Liver (tissue), 9 donors: Measurements from ENCODE around the gene SCAMP1. TPM values are rescaled to one million over a fixed set of nuclear protein-coding genes. Genes with fewer than 3 reads are reported as not detected.

Source experiments
- DNase-seq: peaks from one replicate; pipeline ENCODE4 v3.0.0-alpha.2; 2017; ENCODE audit warnings: low spot score
- H3K27ac ChIP-seq, 2 donors: one replicate each; pipeline ENCODE4 v1.7.0; 2013; ENCODE audit warnings: inconsistent platforms in 2 of 2, low read length in 2 of 2, control low read depth in 1 of 2, low read depth in 1 of 2, mild to moderate bottlenecking in 1 of 2
- H3K27me3 ChIP-seq, 4 donors: one replicate each; pipeline versions ENCODE4 v1.6.1 to v1.7.0; 2013; ENCODE audit warnings: low read length in 3 of 4, inconsistent platforms in 1 of 4, mild to moderate bottlenecking in 1 of 4, moderate library complexity in 1 of 4; ENCODE audit not compliant: control insufficient read depth in 4 of 4, insufficient read depth in 4 of 4
- H3K36me3 ChIP-seq, 4 donors: one replicate each; pipeline versions ENCODE4 v1.6.1 to v1.7.0; 2013; ENCODE audit warnings: low read length in 3 of 4, mild to moderate bottlenecking in 3 of 4, low read depth in 1 of 4, moderate library complexity in 1 of 4; ENCODE audit not compliant: control insufficient read depth in 4 of 4, insufficient read depth in 3 of 4
- H3K4me1 ChIP-seq, 4 donors: one replicate each; pipeline versions ENCODE4 v1.6.1 to v1.7.0; 2013; ENCODE audit warnings: low read length in 3 of 4, mild to moderate bottlenecking in 3 of 4, moderate library complexity in 1 of 4; ENCODE audit not compliant: control insufficient read depth in 4 of 4, insufficient read depth in 4 of 4
- H3K4me3 ChIP-seq, 3 donors: one replicate each; pipeline versions ENCODE4 v1.6.1 to v1.7.0; 2013; ENCODE audit warnings: low read length in 3 of 3, control low read depth in 1 of 3, low read depth in 1 of 3, mild to moderate bottlenecking in 1 of 3
- H3K9ac ChIP-seq, 2 donors: one replicate each; pipeline ENCODE4 v1.7.0; 2013; ENCODE audit warnings: low read length in 2 of 2, mild to moderate bottlenecking in 2 of 2, moderate library complexity in 2 of 2, control low read depth in 1 of 2, low read depth in 1 of 2
- H3K9me3 ChIP-seq, 4 donors: one replicate each; pipeline versions ENCODE4 v1.6.1 to v1.7.0; 2013; ENCODE audit warnings: low read length in 3 of 4; ENCODE audit not compliant: control insufficient read depth in 4 of 4
- EGR1 ChIP-seq, 2 donors: IDR thresholded peaks; 2 replicates each; pipeline ENCODE4 v1.6.1; 2016 to 2018; ENCODE audit warnings: antibody characterized with exemption in 2 of 2, low read depth in 2 of 2
- FOXA1 ChIP-seq: IDR thresholded peaks from 2 replicates; pipeline ENCODE4 v1.6.1; 2016; ENCODE audit warnings: antibody characterized with exemption
- FOXA2 ChIP-seq: IDR thresholded peaks from 2 replicates; pipeline ENCODE4 v1.6.1; 2016; ENCODE audit warnings: antibody characterized with exemption
- GABPA ChIP-seq, 2 donors: IDR thresholded peaks in 1 of 2; conservative IDR thresholded peaks in 1 of 2; 2 replicates each; pipeline ENCODE4 v1.6.1; 2016; ENCODE audit warnings: antibody characterized with exemption in 2 of 2, mild to moderate bottlenecking in 1 of 2, moderate library complexity in 1 of 2
- HNF4A ChIP-seq, 2 donors: conservative IDR thresholded peaks; 2 replicates each; pipeline ENCODE4 v1.6.1; 2016; ENCODE audit warnings: antibody characterized with exemption in 2 of 2, mild to moderate bottlenecking in 2 of 2
- HNF4G ChIP-seq: IDR thresholded peaks from 2 replicates; pipeline ENCODE4 v1.6.1; 2016; ENCODE audit warnings: antibody characterized with exemption
- JUND ChIP-seq, 2 donors: IDR thresholded peaks; 2 replicates each; pipeline ENCODE4 v1.6.1; 2016; ENCODE audit warnings: antibody characterized with exemption in 2 of 2
- NR2F2 ChIP-seq: IDR thresholded peaks from 2 replicates; pipeline ENCODE4 v1.6.1; 2016; ENCODE audit warnings: antibody characterized with exemption
- RAD21 ChIP-seq, 2 donors: IDR thresholded peaks; 2 replicates each; pipeline ENCODE4 v1.6.1; 2016; ENCODE audit warnings: antibody characterized with exemption in 2 of 2, mild to moderate bottlenecking in 2 of 2
- REST ChIP-seq: IDR thresholded peaks from 2 replicates; pipeline ENCODE4 v1.6.1; 2016; ENCODE audit warnings: antibody characterized with exemption, mild to moderate bottlenecking
- RXRA ChIP-seq, 2 donors: IDR thresholded peaks; 2 replicates each; pipeline ENCODE4 v1.6.1; 2017 to 2018; ENCODE audit warnings: antibody characterized with exemption in 2 of 2, mild to moderate bottlenecking in 1 of 2
- SP1 ChIP-seq: IDR thresholded peaks from 2 replicates; pipeline ENCODE4 v1.6.1; 2018; ENCODE audit warnings: antibody characterized with exemption, mild to moderate bottlenecking
- TAF1 ChIP-seq: conservative IDR thresholded peaks from 2 replicates; pipeline ENCODE4 v1.6.1; 2016; ENCODE audit warnings: antibody characterized with exemption, mild to moderate bottlenecking
- YY1 ChIP-seq: IDR thresholded peaks from 2 replicates; pipeline ENCODE4 v1.6.1; 2016; ENCODE audit warnings: antibody characterized with exemption, mild to moderate bottlenecking
- ZBTB33 ChIP-seq: IDR thresholded peaks from 2 replicates; pipeline ENCODE4 v1.6.1; 2016; ENCODE audit warnings: antibody characterized with exemption
- WGBS: extraction: QIAGEN DNeasy Blood & Tissue Kit; methylation state at CpG from one replicate; pipeline ENCODE4 v1.1.7; 2013; 5-methylcytosine and 5-hydroxymethylcytosine counted together
- polyA plus RNA-seq, 2 donors: library from polyadenylated mRNA; stranded (reverse) in 1 of 2; unstranded in 1 of 2; fragments of 200-250 nt in 1 of 2; fragments of >200 nt in 1 of 2; fragmentation: Nextera tagmentation in 1 of 2; extraction: Ambion mirVana in 1 of 2; gene quantifications; one replicate each; pipeline versions ENCODE4 v1.2.1 to v1.2.3, GENCODE V29; 2013 to 2015
- total RNA-seq, 2 donors: library from RNA; depleted of rRNA; stranded (reverse); fragments of >200 nt; gene quantifications; one replicate each; pipeline ENCODE4 v1.2.3, GENCODE V29; 2014
- TF ChIP-seq, protein P1 (sequence below): IDR thresholded peaks from 2 replicates; pipeline ENCODE4 v1.6.1; 2016; ENCODE audit warnings: antibody characterized with exemption
- TF ChIP-seq, protein P2 (sequence below): fragments of 150-350 bp; IDR thresholded peaks from 2 replicates; pipeline ENCODE4 v1.5.1; 2017; ENCODE audit warnings: improper control_type of control experiment, low read depth, low read length; ENCODE audit not compliant: missing input control
- TF ChIP-seq, protein P3 (sequence below): IDR thresholded peaks from 2 replicates; pipeline ENCODE4 v1.6.1; 2016; ENCODE audit warnings: antibody characterized with exemption
- donor health status: healthy.
- donor health status: healthy.
- donor health status: healthy.
- donor health status: healthy.
- donor health status: healthy.

The SCAMP1 gene
- total and polyA plus RNA-seq, 4 donors = 5.9 to 15.0 (median 9.0) TPM

DNA sequence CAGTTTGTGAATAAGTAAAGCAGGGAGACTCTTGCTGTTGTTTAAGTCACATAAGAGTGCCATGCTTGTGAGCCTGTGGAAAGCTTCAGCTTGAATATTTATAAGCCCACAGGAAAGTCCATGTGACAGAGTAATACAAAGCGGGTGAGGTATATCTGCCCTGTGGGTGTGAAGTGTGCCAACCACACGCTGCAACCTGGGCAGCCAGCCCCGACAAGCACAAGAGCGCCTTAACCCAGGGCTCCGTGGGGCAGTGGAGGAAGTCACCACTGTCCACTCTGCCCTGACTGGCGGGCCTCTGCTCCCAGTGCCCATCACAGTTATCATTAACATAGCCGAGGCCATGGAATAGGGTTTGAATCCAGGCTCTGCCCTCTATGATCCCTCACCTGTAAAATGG, 132.2 kb downstream of the SCAMP1 start:
- Histone ChIP-seq H3K27me3 (no peaks in the 10 kb centered on the region), H3K9ac (no peak overlapping the region), H3K9me3 (no peaks in the 10 kb centered on the region), H3K36me3 (no peaks in the 10 kb centered on the region), H3K4me1 (no peaks in the 10 kb centered on the region), H3K4me3 (no peak overlapping the region), H3K27ac (no peak overlapping the region)
- 91% methylated on average over 7 of the region's 7 CpGs for WGBS
- DNase-seq = no peak
- no peak for TF ChIP-seq FOXA2
- no peak for TF ChIP-seq TAF1
- no peak for TF ChIP-seq EGR1 (IDR thresholded peaks at IDR 0.05; ENCODE audit: low read depth in 2 of 2)
- no peak for TF ChIP-seq FOXA1
- no peak for TF ChIP-seq GABPA (IDR thresholded peaks at IDR 0.05 in 1 of 2, conservative IDR thresholded peaks at IDR 0.05 in 1 of 2)
- no peak for TF ChIP-seq HNF4A (conservative IDR thresholded peaks at IDR 0.05)
- no peak for TF ChIP-seq NR2F2
- TF ChIP-seq YY1 = no peak
- no peak for TF ChIP-seq JUND (IDR thresholded peaks at IDR 0.05)
- TF ChIP-seq REST = no peak
- TF ChIP-seq, protein P1, sequence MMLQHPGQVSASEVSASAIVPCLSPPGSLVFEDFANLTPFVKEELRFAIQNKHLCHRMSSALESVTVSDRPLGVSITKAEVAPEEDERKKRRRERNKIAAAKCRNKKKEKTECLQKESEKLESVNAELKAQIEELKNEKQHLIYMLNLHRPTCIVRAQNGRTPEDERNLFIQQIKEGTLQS = no peak
- no peak for TF ChIP-seq RAD21 (IDR thresholded peaks at IDR 0.05)
- no peak for TF ChIP-seq HNF4G
- TF ChIP-seq RXRA (IDR thresholded peaks at IDR 0.05) = no peak
- TF ChIP-seq, protein P2, sequence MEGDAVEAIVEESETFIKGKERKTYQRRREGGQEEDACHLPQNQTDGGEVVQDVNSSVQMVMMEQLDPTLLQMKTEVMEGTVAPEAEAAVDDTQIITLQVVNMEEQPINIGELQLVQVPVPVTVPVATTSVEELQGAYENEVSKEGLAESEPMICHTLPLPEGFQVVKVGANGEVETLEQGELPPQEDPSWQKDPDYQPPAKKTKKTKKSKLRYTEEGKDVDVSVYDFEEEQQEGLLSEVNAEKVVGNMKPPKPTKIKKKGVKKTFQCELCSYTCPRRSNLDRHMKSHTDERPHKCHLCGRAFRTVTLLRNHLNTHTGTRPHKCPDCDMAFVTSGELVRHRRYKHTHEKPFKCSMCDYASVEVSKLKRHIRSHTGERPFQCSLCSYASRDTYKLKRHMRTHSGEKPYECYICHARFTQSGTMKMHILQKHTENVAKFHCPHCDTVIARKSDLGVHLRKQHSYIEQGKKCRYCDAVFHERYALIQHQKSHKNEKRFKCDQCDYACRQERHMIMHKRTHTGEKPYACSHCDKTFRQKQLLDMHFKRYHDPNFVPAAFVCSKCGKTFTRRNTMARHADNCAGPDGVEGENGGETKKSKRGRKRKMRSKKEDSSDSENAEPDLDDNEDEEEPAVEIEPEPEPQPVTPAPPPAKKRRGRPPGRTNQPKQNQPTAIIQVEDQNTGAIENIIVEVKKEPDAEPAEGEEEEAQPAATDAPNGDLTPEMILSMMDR = no peak
- TF ChIP-seq, protein P3, sequence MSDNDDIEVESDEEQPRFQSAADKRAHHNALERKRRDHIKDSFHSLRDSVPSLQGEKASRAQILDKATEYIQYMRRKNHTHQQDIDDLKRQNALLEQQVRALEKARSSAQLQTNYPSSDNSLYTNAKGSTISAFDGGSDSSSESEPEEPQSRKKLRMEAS = no peak
- TF ChIP-seq ZBTB33 = no peak

- Histone ChIP-seq H3K4me3 (no peak overlapping the region), H3K27ac (no peak overlapping the region), H3K9me3 (no peaks in the 10 kb centered on the region), H3K36me3 (no peaks in the 10 kb centered on the region), H3K4me1 (no peaks in the 10 kb centered on the region), H3K27me3 (peaks cover 0 to 4% (median 0%) of the 10 kb centered on the region in 4 donors), H3K9ac (no peak overlapping the region)
- WGBS = 59% methylated on average over 6 of the region's 6 CpGs
- DNase-seq = no peak
- TF ChIP-seq HNF4G (no peak), REST (no peak), JUND (IDR thresholded peaks at IDR 0.05) (no peak), RAD21 (IDR thresholded peaks at IDR 0.05) (no peak), SP1 (no peak), NR2F2 (no peak), TAF1 (no peak), EGR1 (IDR thresholded peaks at IDR 0.05; ENCODE audit: low read depth in 2 of 2) (no peak)
- TF ChIP-seq, protein P3 = no peak
- TF ChIP-seq, protein P2 = no peak
Measured at GRCh38 chr5:78495800-78496199, 135.4 kb downstream of the SCAMP1 start.
